Measurements from ENCODE around the gene IL3RA.

The IL3RA gene

GRCh38 chrX:1385253-1386223, 49.0 kb downstream of the IL3RA start:
- no peak for DNase-seq

- DNase-seq, result no peak
These were observed 49.9 kb downstream of the IL3RA start for GRCh38 chrX:1386338-1387127.

GRCh38 chrX:1387141-1387776, 50.7 kb downstream of the IL3RA start:
- DNase-seq, result no peak

- DNase-seq, result no peak
These were observed 52.1 kb downstream of the IL3RA start for GRCh38 chrX:1388651-1389050.

GRCh38 chrX:1389181-1389992, 52.8 kb downstream of the IL3RA start:
- DNase-seq, result no peak

- no peak for DNase-seq
These were observed 53.4 kb downstream of the IL3RA start for GRCh38 chrX:1389993-1390285.

- DNase-seq, result no peak
These were observed 54.2 kb downstream of the IL3RA start for GRCh38 chrX:1390621-1391369.

- no peak for DNase-seq
These were observed 54.8 kb downstream of the IL3RA start for GRCh38 chrX:1391370-1391706.

GRCh38 chrX:1391707-1392375, 55.3 kb downstream of the IL3RA start, which contains the start of gene SLC25A6:
TSS of gene SLC25A6 (minus strand) at chrX:1392113. CDS start at chrX:1392009, 104 bp downstream.
- DNase-seq, result no peak

GRCh38 chrX:1392376-1393068, 55.9 kb downstream of the IL3RA start:
- no peak for DNase-seq

- no peak for DNase-seq
These were observed 57.5 kb downstream of the IL3RA start for GRCh38 chrX:1393871-1394615.

- no peak for DNase-seq
These were observed 58.3 kb downstream of the IL3RA start for GRCh38 chrX:1394731-1395501.

- DNase-seq, result no peak
These were observed 59.1 kb downstream of the IL3RA start for GRCh38 chrX:1395646-1396216.

GRCh38 chrX:1397001-1397400, 60.4 kb downstream of the IL3RA start:
- no peak for DNase-seq

GRCh38 chrX:1397441-1398270, 61.1 kb downstream of the IL3RA start:
- no peak for DNase-seq

GRCh38 chrX:1398431-1399340, 62.1 kb downstream of the IL3RA start:
- no peak for DNase-seq

- DNase-seq, result no peak
These were observed 63.5 kb downstream of the IL3RA start for GRCh38 chrX:1400049-1400448.
